Endodermal cell (in vitro differentiated cells): ENCODE results near the gene RIMBP3C. TPM values are rescaled to one million over a fixed set of nuclear protein-coding genes. Genes with fewer than 3 reads are reported as not detected.
"Not testable (repeated sequence)": the region's sequence is repeated elsewhere in the genome, so short reads cannot be mapped to it uniquely, and the experiment has no call there.

Experiments used
- DNase-seq: peaks from one replicate; pipeline ENCODE4 v3.0.0-alpha.2; 2017
- H3K27ac ChIP-seq: 2 replicates; pipeline ENCODE4 v1.5.1; 2013; ENCODE audit warnings: mild to moderate bottlenecking, low read depth, low read length, moderate library complexity
- H3K27me3 ChIP-seq: 2 replicates; pipeline ENCODE4 v1.6.1; 2013; ENCODE audit warnings: mild to moderate bottlenecking, low read length, moderate library complexity; ENCODE audit not compliant: insufficient read depth, control insufficient read depth, poor library complexity, severe bottlenecking
- H3K36me3 ChIP-seq: 2 replicates; pipeline ENCODE4 v1.7.0; 2013; ENCODE audit warnings: mild to moderate bottlenecking, low read length, moderate library complexity; ENCODE audit not compliant: control insufficient read depth, insufficient read depth
- H3K4me1 ChIP-seq: one replicate; pipeline ENCODE4 v1.7.0; 2013; ENCODE audit warnings: low read length; ENCODE audit not compliant: control insufficient read depth, insufficient read depth
- H3K4me3 ChIP-seq: 2 replicates; pipeline ENCODE4 v1.5.1; 2013; ENCODE audit warnings: mild to moderate bottlenecking, low read length, moderate library complexity
- H3K9ac ChIP-seq: 2 replicates; pipeline ENCODE4 v1.6.1; 2013; ENCODE audit warnings: mild to moderate bottlenecking, low read length, moderate library complexity; ENCODE audit not compliant: poor library complexity, severe bottlenecking; ENCODE audit errors: extremely low read depth
- H3K9me3 ChIP-seq: 2 replicates; pipeline ENCODE4 v1.6.1; 2013; ENCODE audit warnings: mild to moderate bottlenecking, low read length, moderate library complexity; ENCODE audit not compliant: control insufficient read depth
- H3K27ac Mint-ChIP-seq: 2 replicates; pipeline ENCODE4 v1.8.0; 2020; ENCODE audit warnings: mixed read lengths
- H3K27me3 Mint-ChIP-seq: 2 replicates; pipeline ENCODE4 v1.8.0; 2021; ENCODE audit warnings: mild to moderate bottlenecking, mixed read lengths; ENCODE audit not compliant: insufficient read depth
- H3K36me3 Mint-ChIP-seq: 2 replicates; pipeline ENCODE4 v1.8.0; 2020; ENCODE audit warnings: low read depth, mixed read lengths
- H3K4me1 Mint-ChIP-seq: 2 replicates; pipeline ENCODE4 v1.8.0; 2020; ENCODE audit warnings: mixed read lengths
- H3K4me3 Mint-ChIP-seq: 2 replicates; pipeline ENCODE4 v1.8.0; 2020; ENCODE audit warnings: mild to moderate bottlenecking, moderate library complexity, mixed read lengths
- H3K9me3 Mint-ChIP-seq: 2 replicates; pipeline ENCODE4 v1.8.0; 2020; ENCODE audit warnings: mild to moderate bottlenecking, mixed read lengths
- WGBS, 2 experiments: methylation state at CpG; one replicate each; pipeline versions ENCODE4 v1.1.5 to v1.1.7; 2013; ENCODE audit warnings: missing lambda C conversion rate in 2 of 2, mixed read lengths in 1 of 2; ENCODE audit not compliant: insufficient coverage in 1 of 2, insufficient read length in 1 of 2; 5-methylcytosine and 5-hydroxymethylcytosine counted together
- total RNA-seq, 2 donors: library from RNA; stranded (reverse); fragmentation: NEBNext Ultra II Directional in 1 of 2; extraction: Animal tissue kit (Norgen Biotek cat#: 25700) in 1 of 2; gene quantifications; 2 replicates in 1 of 2; 3 replicates in 1 of 2; pipeline ENCODE4 v1.2.1, GENCODE V29; 2021

RIMBP3C gene
- total RNA-seq, 2 donors from 2014 or later = 0.53 to 0.75 TPM

DNA sequence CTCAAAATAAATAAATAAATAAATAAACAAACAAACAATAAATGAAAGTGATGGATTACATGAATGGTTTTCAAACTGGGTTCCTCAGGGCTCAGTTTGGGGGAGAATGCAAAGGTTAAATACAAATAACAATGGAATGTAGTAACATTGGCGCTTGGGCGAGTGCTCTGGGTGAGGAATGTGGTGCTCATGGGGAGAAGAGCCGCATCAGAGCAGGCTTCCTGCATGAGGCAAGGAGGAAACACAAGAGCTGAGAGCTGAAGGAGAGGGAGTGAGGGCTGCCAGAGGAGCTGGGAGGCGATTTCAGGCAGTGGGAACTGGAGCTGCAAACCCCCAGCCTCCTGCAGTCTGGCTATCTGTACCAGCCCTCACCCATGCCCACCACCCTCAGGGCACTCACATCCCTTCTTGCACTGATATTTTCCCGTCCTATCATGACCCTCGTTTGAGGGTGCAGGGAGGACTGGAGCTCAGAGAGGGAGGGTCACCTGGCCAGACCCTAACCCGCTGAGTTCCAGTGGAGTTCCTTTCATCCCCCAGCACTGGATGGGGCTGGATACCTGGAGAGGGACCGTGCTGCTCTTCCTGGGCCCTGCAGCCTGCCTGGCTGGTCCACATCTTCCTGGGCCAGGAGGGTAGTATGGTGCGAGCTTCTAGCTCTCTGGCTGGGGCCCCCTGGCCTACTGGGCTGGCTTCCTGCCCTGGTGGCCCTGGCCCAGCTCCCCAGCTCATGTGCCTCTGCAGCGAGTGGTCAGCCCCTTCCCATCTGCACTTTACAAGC lies 8.3 kb upstream of the RIMBP3C start:
- not testable (repeated sequence) for H3K4me3 ChIP-seq, H3K27ac ChIP-seq, H3K36me3 Mint-ChIP-seq, H3K9me3 Mint-ChIP-seq, H3K27me3 Mint-ChIP-seq, H3K4me3 Mint-ChIP-seq, H3K4me1 Mint-ChIP-seq, DNase-seq, H3K9me3 ChIP-seq, H3K27ac Mint-ChIP-seq, H3K4me1 ChIP-seq, H3K27me3 ChIP-seq, H3K9ac ChIP-seq, H3K36me3 ChIP-seq
- WGBS, 2 experiments = 85% methylated on average over 3 of the region's 10 CpGs; no CpG with 5 or more reads in 1 of the 2 experiments

DNA sequence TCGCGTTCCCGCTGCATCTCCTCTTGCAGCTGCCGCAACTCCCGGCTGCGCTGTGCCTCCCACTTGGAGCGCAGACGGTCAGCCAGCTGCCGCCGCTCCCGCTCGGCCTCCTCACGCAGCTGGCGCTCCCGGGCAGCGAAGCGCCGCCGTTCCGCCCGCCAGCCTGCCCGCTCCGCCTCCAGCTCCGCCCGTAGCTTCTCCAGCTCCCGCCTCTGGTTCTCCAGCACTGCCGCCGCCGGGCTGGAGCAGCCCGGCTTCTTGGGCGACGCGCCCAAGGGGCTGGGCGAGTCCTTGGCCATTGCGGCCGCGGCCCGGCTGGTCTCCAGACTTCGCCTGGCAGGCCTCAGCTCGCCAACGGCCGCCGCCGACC lies 598 bp downstream of the RIMBP3C start:
- H3K27me3 ChIP-seq, H3K9me3 ChIP-seq, DNase-seq, H3K4me3 ChIP-seq, H3K36me3 ChIP-seq, H3K9me3 Mint-ChIP-seq, H3K4me1 Mint-ChIP-seq, H3K27ac Mint-ChIP-seq, H3K4me1 ChIP-seq, H3K9ac ChIP-seq, H3K27ac ChIP-seq, H3K36me3 Mint-ChIP-seq, H3K27me3 Mint-ChIP-seq, H3K4me3 Mint-ChIP-seq: not testable (repeated sequence)
- WGBS, 2 experiments = no CpG with 5 or more reads among the region's 44 CpGs

DNA sequence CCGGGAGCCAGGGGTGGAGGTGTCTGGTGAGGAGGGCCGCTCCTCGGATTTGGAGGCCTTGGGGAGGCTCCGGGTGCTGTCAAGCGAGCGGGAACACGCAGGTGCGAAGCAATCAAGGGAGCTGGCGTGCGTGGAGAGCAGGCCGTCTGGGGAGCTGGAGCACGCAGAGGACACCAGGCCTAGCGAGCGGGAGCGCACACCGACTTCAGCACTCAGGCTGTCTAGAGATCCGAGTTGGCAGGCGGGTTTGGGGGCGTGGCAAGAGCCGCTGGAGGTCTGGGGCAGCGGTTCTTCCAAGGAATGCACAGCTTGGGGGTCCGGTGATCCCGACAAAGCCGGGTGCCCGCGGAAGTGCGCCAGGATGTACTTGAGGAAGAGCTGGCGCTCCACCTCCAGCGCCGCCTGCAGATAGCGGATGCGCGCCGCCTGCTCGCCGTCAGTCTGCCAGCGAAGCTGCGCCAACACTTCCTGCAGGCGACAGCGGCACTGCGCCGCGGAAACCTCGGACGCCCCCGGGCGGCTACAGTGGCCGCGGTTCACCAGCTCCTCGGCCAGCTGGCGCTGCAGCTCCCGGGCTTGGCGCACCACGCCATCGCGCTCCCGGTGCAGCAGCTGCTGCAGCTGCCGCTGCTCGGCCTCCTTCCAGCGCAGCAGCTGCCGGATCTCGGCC lies 1.1 kb downstream of the RIMBP3C start:
- not testable (repeated sequence) for DNase-seq, H3K36me3 Mint-ChIP-seq, H3K4me1 ChIP-seq, H3K36me3 ChIP-seq, H3K27ac ChIP-seq, H3K9me3 Mint-ChIP-seq, H3K27ac Mint-ChIP-seq, H3K27me3 ChIP-seq, H3K4me1 Mint-ChIP-seq, H3K27me3 Mint-ChIP-seq, H3K4me3 ChIP-seq, H3K4me3 Mint-ChIP-seq, H3K9me3 ChIP-seq, H3K9ac ChIP-seq
- no CpG with 5 or more reads among the region's 62 CpGs for WGBS, 2 experiments

DNA sequence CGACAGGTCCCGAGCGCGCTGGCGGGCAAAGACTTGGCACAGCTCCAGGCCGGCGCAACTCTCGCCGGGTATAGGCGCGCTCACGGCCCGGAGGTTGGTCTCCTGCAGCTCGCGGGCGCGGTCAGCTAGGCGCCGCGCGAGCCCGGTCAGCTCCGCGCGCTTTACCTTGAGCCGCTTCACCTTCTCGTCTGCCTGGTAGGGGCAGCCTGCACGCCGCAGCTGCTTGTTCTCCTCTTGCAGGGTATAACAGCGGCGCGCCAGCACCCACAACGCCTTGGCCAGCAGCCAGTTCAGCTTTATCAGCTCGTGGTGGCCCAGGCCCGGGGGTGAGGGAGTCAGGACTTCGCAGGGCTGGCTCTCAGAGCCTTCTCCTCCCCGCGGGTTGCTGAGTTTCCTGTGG lies 1.7 kb downstream of the RIMBP3C start:
- not testable (repeated sequence) for DNase-seq, H3K4me1 ChIP-seq, H3K4me3 ChIP-seq, H3K4me1 Mint-ChIP-seq, H3K27ac ChIP-seq, H3K27me3 ChIP-seq, H3K27ac Mint-ChIP-seq, H3K27me3 Mint-ChIP-seq, H3K36me3 ChIP-seq, H3K36me3 Mint-ChIP-seq, H3K9me3 ChIP-seq, H3K9me3 Mint-ChIP-seq, H3K9ac ChIP-seq, H3K4me3 Mint-ChIP-seq
- WGBS, 2 experiments = no CpG with 5 or more reads among the region's 38 CpGs

DNA sequence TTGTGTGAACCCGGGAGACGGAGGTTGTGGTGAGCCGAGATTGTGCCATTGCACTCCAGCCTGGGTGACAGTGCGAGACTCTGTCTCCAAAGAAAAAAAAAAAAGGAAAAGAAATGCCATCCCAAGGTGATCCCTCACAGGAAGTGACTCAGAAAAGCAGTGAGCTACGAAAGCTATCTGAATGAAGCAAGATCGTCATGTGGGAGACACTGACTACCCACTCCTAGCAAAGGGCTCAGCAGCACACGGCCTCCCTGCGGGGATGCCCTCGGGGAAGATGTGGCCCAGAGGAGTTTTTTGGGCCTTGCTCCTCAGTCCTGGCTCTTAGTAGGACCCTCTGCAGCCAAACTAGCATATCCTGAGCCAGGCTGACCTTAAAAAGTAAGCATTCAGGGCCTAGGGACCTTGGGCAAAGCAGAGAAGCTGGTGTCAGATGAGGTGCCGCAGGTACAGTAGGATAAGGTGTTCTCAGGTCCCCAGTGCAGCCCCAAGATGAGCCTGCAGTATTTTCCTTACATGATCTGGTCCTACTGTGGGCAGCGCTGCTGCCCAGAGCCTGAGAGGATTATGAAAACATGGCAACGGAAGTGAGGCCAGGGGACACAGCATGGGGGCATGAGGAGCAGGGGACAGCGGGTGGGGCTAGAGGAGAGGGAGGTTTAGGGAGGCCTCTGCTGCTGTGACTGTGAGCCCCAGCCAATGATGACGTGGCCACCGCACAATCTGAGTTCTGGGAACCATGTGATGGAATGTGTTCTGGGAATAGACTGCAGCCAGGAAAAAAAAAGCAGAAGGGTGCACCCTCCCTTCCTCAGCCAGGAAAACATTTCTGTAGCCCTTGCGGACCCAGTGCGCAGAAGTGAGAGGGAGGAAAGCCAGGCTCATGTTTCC lies 6.6 kb downstream of the RIMBP3C start:
- H3K4me1 Mint-ChIP-seq, DNase-seq, H3K36me3 Mint-ChIP-seq, H3K9me3 Mint-ChIP-seq, H3K4me1 ChIP-seq, H3K4me3 ChIP-seq, H3K4me3 Mint-ChIP-seq, H3K9me3 ChIP-seq, H3K27ac ChIP-seq, H3K27ac Mint-ChIP-seq, H3K27me3 ChIP-seq, H3K36me3 ChIP-seq, H3K9ac ChIP-seq, H3K27me3 Mint-ChIP-seq: not testable (repeated sequence)
- 93% methylated on average over 1 of the region's 17 CpGs; no CpG with 5 or more reads in 1 of the 2 experiments for WGBS, 2 experiments

DNA sequence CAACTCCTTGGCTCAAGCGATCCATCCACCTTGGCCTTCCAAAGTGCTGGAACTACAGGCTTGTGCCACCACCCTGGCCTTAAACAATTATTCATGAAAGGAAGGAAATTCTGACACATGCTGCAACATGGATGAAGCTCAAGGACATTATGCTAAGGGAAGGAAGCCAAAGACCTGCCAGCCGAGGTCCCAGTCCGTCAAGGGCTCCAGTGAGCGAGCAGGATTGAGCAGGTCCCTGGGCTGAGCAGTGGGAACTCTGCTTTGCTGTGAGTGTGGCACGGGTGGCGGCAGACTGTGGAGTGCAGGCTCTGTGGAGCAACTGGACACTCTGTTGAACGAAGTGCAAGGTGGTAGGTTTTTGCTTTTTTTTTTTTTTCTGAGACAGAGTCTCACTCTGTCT lies 11.4 kb downstream of the RIMBP3C start:
- H3K9ac ChIP-seq, H3K4me3 ChIP-seq, H3K36me3 Mint-ChIP-seq, H3K4me1 Mint-ChIP-seq, H3K27me3 ChIP-seq, H3K9me3 Mint-ChIP-seq, DNase-seq, H3K27me3 Mint-ChIP-seq, H3K36me3 ChIP-seq, H3K4me3 Mint-ChIP-seq, H3K9me3 ChIP-seq, H3K4me1 ChIP-seq, H3K27ac ChIP-seq, H3K27ac Mint-ChIP-seq: not testable (repeated sequence)
- WGBS, 2 experiments = no CpG with 5 or more reads among the region's 7 CpGs
